ENCODE data around the gene PFKFB2.

Gene PFKFB2

GRCh38 chr1:207019161-207019560 lies 33.9 kb upstream of the PFKFB2 start:
- Histone ChIP-seq H4K20me1 (ENCODE audit: insufficient read depth, low read length) (no peaks in the 10 kb centered on the region), H3K79me2 (ENCODE audit: low read length) (no peaks in the 10 kb centered on the region), H3F3A (ENCODE audit: insufficient read depth, low read length) (no peaks in the 10 kb centered on the region), H3K27me3 (replicated peaks; ENCODE audit: insufficient read depth, low read length) (no peaks in the 10 kb centered on the region), H3K27ac (ENCODE audit: low read length) (no peak overlapping the region), H3K4me1 (ENCODE audit: low read length) (no peaks in the 10 kb centered on the region), H3K4me2 (ENCODE audit: low read depth, low read length) (no peak overlapping the region), H3K9ac (ENCODE audit: low read length) (no peak overlapping the region), H3K9me2 (replicated peaks; ENCODE audit: insufficient read depth, low read length) (no peaks in the 10 kb centered on the region), H3K4me3 (ENCODE audit: low read length) (no peak overlapping the region), H2AFZ (ENCODE audit: low read length) (no peak overlapping the region), H3K9me3 (replicated peaks; ENCODE audit: insufficient read depth, low read length) (no peaks in the 10 kb centered on the region), H3K36me3 (replicated peaks; ENCODE audit: insufficient read depth, low read length) (no peaks in the 10 kb centered on the region)
- no peak for TF ChIP-seq EZH2 (optimal IDR thresholded peaks at IDR 0.05; ENCODE audit: low read depth, low read length)
- no peak for TF ChIP-seq EZH2phosphoT487 (IDR thresholded peaks at IDR 0.05; ENCODE audit: low read length)
- no peak for TF ChIP-seq CTCF (IDR thresholded peaks at IDR 0.05; ENCODE audit: low read length)
- no peak for DNase-seq

- H3K27ac ChIP-seq (ENCODE audit: low read length): no peak overlapping the region
- H3K4me1 ChIP-seq (ENCODE audit: low read length): no peaks in the 10 kb centered on the region
- H3F3A ChIP-seq (ENCODE audit: insufficient read depth, low read length): no peaks in the 10 kb centered on the region
- no peak overlapping the region for H3K4me2 ChIP-seq (ENCODE audit: low read depth, low read length)
- no peaks in the 10 kb centered on the region for H3K27me3 ChIP-seq (replicated peaks; ENCODE audit: insufficient read depth, low read length)
- no peak overlapping the region for H2AFZ ChIP-seq (ENCODE audit: low read length)
- H3K9ac ChIP-seq (ENCODE audit: low read length): no peak overlapping the region
- no peaks in the 10 kb centered on the region for H4K20me1 ChIP-seq (ENCODE audit: insufficient read depth, low read length)
- H3K79me2 ChIP-seq (ENCODE audit: low read length): no peaks in the 10 kb centered on the region
- DNase-seq: no peak
- H3K9me3 ChIP-seq (replicated peaks; ENCODE audit: insufficient read depth, low read length): no peaks in the 10 kb centered on the region
- TF ChIP-seq CTCF (IDR thresholded peaks at IDR 0.05; ENCODE audit: low read length): no peak
- TF ChIP-seq EZH2phosphoT487 (IDR thresholded peaks at IDR 0.05; ENCODE audit: low read length): no peak
- no peak for TF ChIP-seq EZH2 (optimal IDR thresholded peaks at IDR 0.05; ENCODE audit: low read depth, low read length)
- H3K9me2 ChIP-seq (replicated peaks; ENCODE audit: insufficient read depth, low read length): no peaks in the 10 kb centered on the region
- H3K36me3 ChIP-seq (replicated peaks; ENCODE audit: insufficient read depth, low read length): no peaks in the 10 kb centered on the region
- H3K4me3 ChIP-seq (ENCODE audit: low read length): no peak overlapping the region
Observed at GRCh38 chr1:207019661-207020060, 33.4 kb upstream of the PFKFB2 start.

- no peaks in the 10 kb centered on the region for H3F3A ChIP-seq (ENCODE audit: insufficient read depth, low read length)
- no peaks in the 10 kb centered on the region for H3K4me1 ChIP-seq (ENCODE audit: low read length)
- no peaks in the 10 kb centered on the region for H3K36me3 ChIP-seq (replicated peaks; ENCODE audit: insufficient read depth, low read length)
- no peaks in the 10 kb centered on the region for H4K20me1 ChIP-seq (ENCODE audit: insufficient read depth, low read length)
- no peak overlapping the region for H2AFZ ChIP-seq (ENCODE audit: low read length)
- H3K9me3 ChIP-seq (replicated peaks; ENCODE audit: insufficient read depth, low read length): no peaks in the 10 kb centered on the region
- H3K79me2 ChIP-seq (ENCODE audit: low read length): no peaks in the 10 kb centered on the region
- no peaks in the 10 kb centered on the region for H3K27me3 ChIP-seq (replicated peaks; ENCODE audit: insufficient read depth, low read length)
- H3K9me2 ChIP-seq (replicated peaks; ENCODE audit: insufficient read depth, low read length): no peaks in the 10 kb centered on the region
- no peak for DNase-seq
- H3K9ac ChIP-seq (ENCODE audit: low read length): no peak overlapping the region
- TF ChIP-seq EZH2phosphoT487 (IDR thresholded peaks at IDR 0.05; ENCODE audit: low read length) (no peak), CTCF (IDR thresholded peaks at IDR 0.05; ENCODE audit: low read length) (no peak), EZH2 (optimal IDR thresholded peaks at IDR 0.05; ENCODE audit: low read depth, low read length) (no peak)
- H3K4me2 ChIP-seq (ENCODE audit: low read depth, low read length): no peak overlapping the region
- H3K27ac ChIP-seq (ENCODE audit: low read length): no peak overlapping the region
- no peak overlapping the region for H3K4me3 ChIP-seq (ENCODE audit: low read length)
Observed at GRCh38 chr1:207020065-207020708, 32.9 kb upstream of the PFKFB2 start.
